ENCODE results near the gene HPCAL1. TPM values are rescaled to one million over a fixed set of nuclear protein-coding genes. Genes with fewer than 3 reads are reported as not detected.

Gene HPCAL1
- total and polyA plus RNA-seq, 2 of the 4 experiments (the other 2 are of a cell fraction), result 8.2 to 33.7 TPM

DNA sequence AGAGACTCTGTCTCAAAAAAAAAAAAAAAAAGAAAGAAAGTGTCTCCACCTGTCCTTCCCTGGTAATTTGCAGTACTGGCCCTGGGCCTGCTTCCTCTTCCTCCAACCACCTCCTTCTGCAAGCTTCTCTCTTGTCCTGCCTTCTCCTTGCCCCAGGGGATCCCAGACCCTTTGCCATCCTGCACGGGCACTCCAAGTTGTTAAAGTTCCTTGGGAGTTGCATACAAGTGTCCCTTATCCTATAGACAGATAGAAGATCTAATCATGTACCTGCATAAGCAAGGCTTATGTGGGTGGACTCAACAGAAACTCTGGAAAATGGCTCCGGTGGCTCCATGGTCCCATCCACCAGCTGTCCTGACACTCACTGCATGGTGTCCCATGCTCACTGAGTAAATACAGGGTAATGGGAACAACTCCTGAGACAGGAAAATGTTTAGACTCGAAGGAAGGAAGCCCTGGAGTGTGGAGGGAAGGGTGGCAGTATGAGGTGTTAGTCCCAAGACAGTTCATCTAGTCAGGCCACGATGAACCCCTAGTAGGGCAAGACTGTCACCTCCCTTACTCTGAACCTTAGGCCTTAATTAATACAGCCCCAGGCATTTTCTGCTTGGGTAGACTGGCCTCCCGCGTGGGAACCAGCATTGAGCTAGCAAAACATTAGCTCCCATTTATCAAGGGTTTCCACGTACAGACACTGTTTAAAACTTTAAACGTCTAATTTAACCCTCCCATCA is 128.3 kb downstream of the HPCAL1 start:
- no peak for DNase-seq
- in situ Hi-C loops (cut with MboI; ENCODE audit: low sequenced_read_pairs), result loop anchor here (5.0 kb wide), 1 partner anchor 354 kb away; no protein-coding TSS in a partner anchor

More for the DNA sequence above, 128.3 kb downstream of the HPCAL1 start:
- H3K14ac ChIP-seq (replicated peaks; ENCODE audit: low read depth, low read length), result no peak overlapping the region
- no peaks in the 10 kb centered on the region for H4K20me1 ChIP-seq (ENCODE audit: insufficient read depth, low read length)
- H2AK5ac ChIP-seq (ENCODE audit: low read depth, low read length), result no peak overlapping the region
- POLR2A ChIA-PET (ENCODE audit: unreplicated experiment), result no interaction called here
- no peak for ATAC-seq (ENCODE audit: low read depth)
- no peak overlapping the region for H2AFZ ChIP-seq (replicated peaks; ENCODE audit: low read length, poor library complexity)
- intact Hi-C loops (cut with micrococcal nuclease) (no loop called here), dilution Hi-C loops (cut with HindIII; ENCODE audit: low sequenced_read_pairs, unreplicated experiment) (no loop called here)
- CTCF ChIA-PET, result interaction anchor here (1.0 kb wide), 1 partner anchor 22 kb away, joined by 3 read pairs; no protein-coding TSS in a partner anchor
- TF ChIP-seq CEBPB (IDR thresholded peaks at IDR 0.05; ENCODE audit: low read depth, low read length) (no peak), CHD1 (IDR thresholded peaks at IDR 0.05; ENCODE audit: low read depth, low read length) (no peak), MXI1 (IDR thresholded peaks at IDR 0.05; ENCODE audit: borderline replicate concordance, low read depth, low read length) (no peak), FOS (IDR thresholded peaks at IDR 0.05; ENCODE audit: low read depth, low read length) (no peak)
- TF ChIP-seq, protein P1, sequence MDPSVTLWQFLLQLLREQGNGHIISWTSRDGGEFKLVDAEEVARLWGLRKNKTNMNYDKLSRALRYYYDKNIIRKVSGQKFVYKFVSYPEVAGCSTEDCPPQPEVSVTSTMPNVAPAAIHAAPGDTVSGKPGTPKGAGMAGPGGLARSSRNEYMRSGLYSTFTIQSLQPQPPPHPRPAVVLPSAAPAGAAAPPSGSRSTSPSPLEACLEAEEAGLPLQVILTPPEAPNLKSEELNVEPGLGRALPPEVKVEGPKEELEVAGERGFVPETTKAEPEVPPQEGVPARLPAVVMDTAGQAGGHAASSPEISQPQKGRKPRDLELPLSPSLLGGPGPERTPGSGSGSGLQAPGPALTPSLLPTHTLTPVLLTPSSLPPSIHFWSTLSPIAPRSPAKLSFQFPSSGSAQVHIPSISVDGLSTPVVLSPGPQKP (IDR thresholded peaks at IDR 0.05; ENCODE audit: borderline replicate concordance, low read depth, low read length), result no peak
- TF ChIP-seq, protein P2, sequence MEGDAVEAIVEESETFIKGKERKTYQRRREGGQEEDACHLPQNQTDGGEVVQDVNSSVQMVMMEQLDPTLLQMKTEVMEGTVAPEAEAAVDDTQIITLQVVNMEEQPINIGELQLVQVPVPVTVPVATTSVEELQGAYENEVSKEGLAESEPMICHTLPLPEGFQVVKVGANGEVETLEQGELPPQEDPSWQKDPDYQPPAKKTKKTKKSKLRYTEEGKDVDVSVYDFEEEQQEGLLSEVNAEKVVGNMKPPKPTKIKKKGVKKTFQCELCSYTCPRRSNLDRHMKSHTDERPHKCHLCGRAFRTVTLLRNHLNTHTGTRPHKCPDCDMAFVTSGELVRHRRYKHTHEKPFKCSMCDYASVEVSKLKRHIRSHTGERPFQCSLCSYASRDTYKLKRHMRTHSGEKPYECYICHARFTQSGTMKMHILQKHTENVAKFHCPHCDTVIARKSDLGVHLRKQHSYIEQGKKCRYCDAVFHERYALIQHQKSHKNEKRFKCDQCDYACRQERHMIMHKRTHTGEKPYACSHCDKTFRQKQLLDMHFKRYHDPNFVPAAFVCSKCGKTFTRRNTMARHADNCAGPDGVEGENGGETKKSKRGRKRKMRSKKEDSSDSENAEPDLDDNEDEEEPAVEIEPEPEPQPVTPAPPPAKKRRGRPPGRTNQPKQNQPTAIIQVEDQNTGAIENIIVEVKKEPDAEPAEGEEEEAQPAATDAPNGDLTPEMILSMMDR (conservative IDR thresholded peaks at IDR 0.05; ENCODE audit: low read depth, low read length), result no peak
- no peak overlapping the region for H3K4me3 ChIP-seq (ENCODE audit: insufficient read depth, low read depth, low read length)
- H3K18ac ChIP-seq (ENCODE audit: low read depth, low read length), result no peak overlapping the region
- H3K4ac ChIP-seq (ENCODE audit: low read depth, low read length), result no peak overlapping the region
- no peak overlapping the region for H3K27ac ChIP-seq (ENCODE audit: insufficient read depth, low read length)
- H2AK9ac ChIP-seq (replicated peaks; ENCODE audit: low read depth, low read length, poor library complexity), result no peak overlapping the region
- no peak overlapping the region for H2BK120ac ChIP-seq (ENCODE audit: low read depth, low read length)
- H3K23ac ChIP-seq (ENCODE audit: low read depth, low read length), result no peak overlapping the region
- 100% methylated on average over 2 of the region's 8 CpGs; no CpG with 5 or more reads in 1 of the 2 experiments for WGBS, 2 experiments (ENCODE audit: extremely low coverage in 2 of 2, insufficient read length in 1 of 2)
- no peak overlapping the region for H2BK20ac ChIP-seq (ENCODE audit: low read depth, low read length)
- H3K9me3 ChIP-seq (ENCODE audit: control insufficient read depth, insufficient read depth, low read length), result no peaks in the 10 kb centered on the region
- H4K91ac ChIP-seq (ENCODE audit: insufficient read depth, low read depth, low read length), result no peak overlapping the region
- no TSS peak for BruUV-seq (replicated peaks)
- H3K27me3 ChIP-seq (ENCODE audit: control insufficient read depth, insufficient read depth, low read length), result no peaks in the 10 kb centered on the region
- H3K9ac ChIP-seq (ENCODE audit: low read depth, low read length), result no peak overlapping the region
- no peak overlapping the region for H4K8ac ChIP-seq (ENCODE audit: low read depth in 2 of 2, low read length in 2 of 2)
- no peak overlapping the region for H2BK15ac ChIP-seq (ENCODE audit: low read depth, low read length)
- peaks cover 4% of the 10 kb centered on the region; the same call in 1 of the 2 replicates for H3K4me1 ChIP-seq (ENCODE audit: control insufficient read depth, insufficient read depth, low read length)
- H3K56ac ChIP-seq (ENCODE audit: extremely low read depth, insufficient read depth, low read length), result no peak overlapping the region
- H4K5ac ChIP-seq (ENCODE audit: low read depth, low read length), result no peak overlapping the region
- peaks cover 2% of the 10 kb centered on the region; the same call in 1 of the 2 replicates for H3K36me3 ChIP-seq (ENCODE audit: control insufficient read depth, insufficient read depth, low read length)
- no peak overlapping the region for H2BK5ac ChIP-seq (ENCODE audit: low read depth, low read length, poor library complexity, severe bottlenecking)
- H3K9me1 ChIP-seq (ENCODE audit: insufficient read depth, low read length), result peaks cover 5% of the 10 kb centered on the region
- no peak overlapping the region for H3K4me2 ChIP-seq (ENCODE audit: low read depth, low read length)
- H3K79me1 ChIP-seq (ENCODE audit: low read depth in 1 of 2, low read length in 2 of 2), result no peaks in the 10 kb centered on the region; a peak in 1 of 4 replicates
